Stimulated activated CD4-positive, alpha-beta T cell treated with anti-CD3 and anti-CD28 coated beads, Interleukin-1b, Interleukin-23, amount 100 ng/mL, for 48 hours (primary cell): ENCODE results near the gene PLAAT5.
"Not testable (repeated sequence)": the region's sequence is repeated elsewhere in the genome, so short reads cannot be mapped to it uniquely, and the experiment has no call there.

Experiments used
- DNase-seq: peaks from one replicate; pipeline ENCODE4 v3.0.0-alpha.2; 2020

PLAAT5 gene

GRCh38 chr11:63476618-63477017 lies 14.3 kb downstream of the PLAAT5 start:
- no peak for DNase-seq

- no peak for DNase-seq
Measured at GRCh38 chr11:63472372-63472771, 18.6 kb downstream of the PLAAT5 start.

- DNase-seq = no peak
Measured at GRCh38 chr11:63470311-63470710, 20.7 kb downstream of the PLAAT5 start.

GRCh38 chr11:63462137-63462536 lies 28.8 kb downstream of the PLAAT5 start:
- DNase-seq = no peak

- DNase-seq = no peak
Measured at GRCh38 chr11:63459586-63459985, 31.4 kb downstream of the PLAAT5 start.

- no peak for DNase-seq
Measured at GRCh38 chr11:63448646-63449045, 42.3 kb downstream of the PLAAT5 start.

GRCh38 chr11:63445720-63446119 lies 45.2 kb downstream of the PLAAT5 start:
- DNase-seq = peak; percentile 18

GRCh38 chr11:63445118-63445517 lies 45.8 kb downstream of the PLAAT5 start:
- DNase-seq = no peak

- no peak for DNase-seq
Measured at GRCh38 chr11:63444160-63444559, 46.8 kb downstream of the PLAAT5 start.

- peak; percentile 35 for DNase-seq
Measured at GRCh38 chr11:63443714-63444113, 47.3 kb downstream of the PLAAT5 start.

- DNase-seq = not testable (repeated sequence)
Measured at GRCh38 chr11:63435831-63436230, 55.1 kb downstream of the PLAAT5 start.

GRCh38 chr11:63435351-63435750 lies 55.6 kb downstream of the PLAAT5 start:
- DNase-seq = not testable (repeated sequence)

- DNase-seq = not testable (repeated sequence)
Measured at GRCh38 chr11:63430731-63431130, 60.2 kb downstream of the PLAAT5 start.

GRCh38 chr11:63427971-63428508 lies 62.9 kb downstream of the PLAAT5 start:
- no peak for DNase-seq

- DNase-seq = no peak
Measured at GRCh38 chr11:63417174-63417852, 73.7 kb downstream of the PLAAT5 start.
